ENCODE data around the gene ZDHHC7. TPM values are rescaled to one million over a fixed set of nuclear protein-coding genes. Genes with fewer than 3 reads are reported as not detected.
A peak's percentile ranks its signal among the peaks of the same experiment; 100 is the strongest.

Gene ZDHHC7
- total RNA-seq, 2 experiments from 2014 or later, result 20.7 to 23.6 TPM

- Mint-ChIP-seq H3K27ac (no peak overlapping the region), H3K9me3 (no peaks in the 10 kb centered on the region), H3K4me3 (no peak overlapping the region), H3K4me1 (ENCODE audit: low read depth) (peaks cover 2% of the 10 kb centered on the region), H3K36me3 (ENCODE audit: low read depth) (no peaks in the 10 kb centered on the region), H3K27me3 (peaks cover 3% of the 10 kb centered on the region)
- DNase-seq (no peak), ATAC-seq (no peak)
- TF ChIP-seq, protein P1, sequence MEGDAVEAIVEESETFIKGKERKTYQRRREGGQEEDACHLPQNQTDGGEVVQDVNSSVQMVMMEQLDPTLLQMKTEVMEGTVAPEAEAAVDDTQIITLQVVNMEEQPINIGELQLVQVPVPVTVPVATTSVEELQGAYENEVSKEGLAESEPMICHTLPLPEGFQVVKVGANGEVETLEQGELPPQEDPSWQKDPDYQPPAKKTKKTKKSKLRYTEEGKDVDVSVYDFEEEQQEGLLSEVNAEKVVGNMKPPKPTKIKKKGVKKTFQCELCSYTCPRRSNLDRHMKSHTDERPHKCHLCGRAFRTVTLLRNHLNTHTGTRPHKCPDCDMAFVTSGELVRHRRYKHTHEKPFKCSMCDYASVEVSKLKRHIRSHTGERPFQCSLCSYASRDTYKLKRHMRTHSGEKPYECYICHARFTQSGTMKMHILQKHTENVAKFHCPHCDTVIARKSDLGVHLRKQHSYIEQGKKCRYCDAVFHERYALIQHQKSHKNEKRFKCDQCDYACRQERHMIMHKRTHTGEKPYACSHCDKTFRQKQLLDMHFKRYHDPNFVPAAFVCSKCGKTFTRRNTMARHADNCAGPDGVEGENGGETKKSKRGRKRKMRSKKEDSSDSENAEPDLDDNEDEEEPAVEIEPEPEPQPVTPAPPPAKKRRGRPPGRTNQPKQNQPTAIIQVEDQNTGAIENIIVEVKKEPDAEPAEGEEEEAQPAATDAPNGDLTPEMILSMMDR (IDR thresholded peaks at IDR 0.05), result no peak
- intact Hi-C loops (cut with micrococcal nuclease), result loop anchor here (5.0 to 10.0 kb wide), 2 partner anchors 201 to 308 kb away; partner anchors contain the start of gene KLHL36
- ChIA-PET CTCF (interaction anchor here (0.6 to 6.9 kb wide), 26 partner anchors 10 to 676 kb away, joined by 3 to 76 read pairs (median 4); no protein-coding TSS in a partner anchor), POLR2A (no interaction called here)
These were observed 58.1 kb downstream of the ZDHHC7 start for GRCh38 chr16:84953190-84953746.

DNA sequence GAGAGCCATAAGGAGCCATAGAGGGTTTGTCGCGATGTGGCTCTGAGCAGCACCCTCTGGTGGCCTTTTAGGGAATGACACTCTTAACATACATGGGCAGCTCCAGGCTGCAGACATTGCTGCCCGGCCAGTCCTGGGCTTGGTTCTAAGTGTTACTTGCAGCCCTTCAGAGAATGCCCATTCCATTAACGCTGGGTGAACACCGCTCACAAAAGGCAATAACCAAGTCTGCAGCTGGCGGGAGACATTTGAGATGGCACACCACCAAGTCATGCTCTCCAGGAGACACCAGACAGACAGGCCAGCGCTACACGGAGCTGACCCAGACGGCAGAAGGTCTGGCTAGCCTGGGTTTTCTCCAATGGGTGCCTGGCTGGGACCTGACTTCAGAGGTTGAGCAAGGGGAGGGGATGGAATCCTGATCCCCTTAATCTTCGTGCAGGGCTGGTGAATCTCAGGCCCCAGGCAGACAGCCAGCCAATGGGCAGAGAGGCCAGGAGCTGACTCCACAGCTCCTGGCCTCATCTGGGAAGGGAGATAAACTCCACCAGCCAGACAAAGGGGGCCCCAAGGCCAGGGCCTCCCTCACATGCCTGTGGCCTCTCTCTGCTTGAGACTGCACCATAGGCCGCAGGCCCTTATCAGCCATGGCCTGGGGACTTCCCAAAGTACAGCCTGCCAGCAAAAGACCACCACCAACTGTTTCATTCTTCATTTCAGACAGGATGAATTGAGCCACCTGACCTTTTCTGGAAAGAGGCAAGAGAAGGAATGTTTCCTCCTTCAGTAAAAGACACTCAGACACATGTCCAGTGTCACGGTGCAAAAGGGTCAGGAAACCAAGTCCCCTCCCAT is 58.8 kb downstream of the ZDHHC7 start:
- POLR2A ChIA-PET, result no interaction called here
- Mint-ChIP-seq H3K9me3 (no peaks in the 10 kb centered on the region), H3K27ac (no peak overlapping the region), H3K4me3 (no peak overlapping the region), H3K4me1 (ENCODE audit: low read depth) (peaks cover 2% of the 10 kb centered on the region), H3K27me3 (peaks cover 3% of the 10 kb centered on the region), H3K36me3 (ENCODE audit: low read depth) (no peaks in the 10 kb centered on the region)
- intact Hi-C loops (cut with micrococcal nuclease), result loop anchor here (5.0 to 10.0 kb wide), 2 partner anchors 200 to 308 kb away; partner anchors contain the start of gene KLHL36
- CTCF ChIA-PET, result interaction anchor here (0.6 to 6.9 kb wide), 42 partner anchors 11 to 444 kb away, joined by 3 to 76 read pairs (median 4); partner anchors contain the start of gene CRISPLD2
- DNase-seq (peak; percentile 82), ATAC-seq (peak; percentile 95)
- TF ChIP-seq, protein P1 (IDR thresholded peaks at IDR 0.05), result peak; percentile 84

- Mint-ChIP-seq H3K27me3 (peaks cover 3% of the 10 kb centered on the region), H3K27ac (no peak overlapping the region), H3K4me3 (no peak overlapping the region), H3K4me1 (ENCODE audit: low read depth) (peaks cover 2% of the 10 kb centered on the region), H3K36me3 (ENCODE audit: low read depth) (no peaks in the 10 kb centered on the region), H3K9me3 (no peaks in the 10 kb centered on the region)
- POLR2A ChIA-PET, result no interaction called here
- intact Hi-C loops (cut with micrococcal nuclease), result loop anchor here (5.0 to 10.0 kb wide), 2 partner anchors 199 to 306 kb away; partner anchors contain the start of gene KLHL36
- TF ChIP-seq, protein P1 (IDR thresholded peaks at IDR 0.05), result peak; percentile 53
- DNase-seq, result peak; percentile 61
- CTCF ChIA-PET, result interaction anchor here (0.8 to 6.9 kb wide), 9 partner anchors 18 to 328 kb away, joined by 3 to 76 read pairs (median 7); partner anchors contain the start of gene CRISPLD2
- ATAC-seq, result peak; percentile 59
These were observed 60.4 kb downstream of the ZDHHC7 start for GRCh38 chr16:84950906-84951305.

- ATAC-seq (no peak), DNase-seq (no peak)
- TF ChIP-seq, protein P1 (IDR thresholded peaks at IDR 0.05), result no peak
- H3K9me3 Mint-ChIP-seq, result no peaks in the 10 kb centered on the region
- H3K4me1 Mint-ChIP-seq (ENCODE audit: low read depth), result peaks cover 2% of the 10 kb centered on the region
- no peaks in the 10 kb centered on the region for H3K36me3 Mint-ChIP-seq (ENCODE audit: low read depth)
- peaks cover 3% of the 10 kb centered on the region for H3K27me3 Mint-ChIP-seq
- no peak overlapping the region for H3K27ac Mint-ChIP-seq
- intact Hi-C loops (cut with micrococcal nuclease), result loop anchor here (5.0 to 10.0 kb wide), 2 partner anchors 198 to 305 kb away; partner anchors contain the start of gene KLHL36
- ChIA-PET POLR2A (no interaction called here), CTCF (interaction anchor here (0.8 to 6.9 kb wide), 8 partner anchors 17 to 327 kb away, joined by 3 to 76 read pairs (median 7); partner anchors contain the start of gene CRISPLD2)
- H3K4me3 Mint-ChIP-seq, result no peak overlapping the region
These were observed 61.4 kb downstream of the ZDHHC7 start for GRCh38 chr16:84949772-84950436.

All from activated CD8-positive, alpha-beta T cell treated with anti-CD3 and anti-CD28 coated beads for 36 hours (primary cell).